Subcutaneous adipose tissue (tissue), 4 donors: ENCODE data around the gene CAMTA1. TPM values are rescaled to one million over a fixed set of nuclear protein-coding genes. Genes with fewer than 3 reads are reported as not detected.

Experiments
- CTCF ChIP-seq: fragments of 450-650 bp; IDR thresholded peaks from one replicate; pipeline ENCODE4 v1.5.1; 2016; ENCODE audit warnings: low read depth, mild to moderate bottlenecking, control low read depth, antibody characterized with exemption, moderate library complexity
- total RNA-seq, 4 donors: library from RNA; depleted of rRNA; stranded (reverse); fragments of >200 nt; gene quantifications; one replicate each; pipeline ENCODE4 v1.1.0, GENCODE V29; 2016

The CAMTA1 gene
- total RNA-seq, 4 donors from 2014 or later: 58.6 to 82.5 (median 78.0) TPM

DNA sequence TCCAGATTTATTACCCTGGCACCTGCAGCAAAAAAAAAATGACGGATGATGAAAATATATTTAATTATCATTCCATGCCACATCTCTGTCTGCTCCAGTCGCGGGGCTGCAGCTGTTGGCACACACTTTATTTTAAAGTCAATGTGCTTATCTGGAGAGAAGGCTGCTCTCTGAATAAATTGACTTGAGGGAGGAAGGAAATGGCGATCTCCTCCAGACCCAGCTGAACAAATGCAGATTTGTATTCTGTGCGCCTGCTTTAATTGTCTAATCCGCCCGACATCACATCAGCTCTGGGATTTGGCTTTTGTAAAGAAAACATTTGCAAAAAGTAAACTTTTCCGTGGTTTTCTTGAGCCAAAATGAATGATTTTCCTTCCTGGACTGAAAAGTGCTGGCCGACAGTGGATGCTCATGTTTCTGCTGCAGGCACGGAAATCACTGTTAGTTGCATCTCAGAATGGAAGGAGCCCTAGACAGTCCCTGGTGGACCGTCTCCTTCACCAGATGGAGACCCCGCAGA, 150.2 kb downstream of the CAMTA1 start:
- TF ChIP-seq CTCF: no peak

GRCh38 chr1:6935911-6936690, 150.8 kb downstream of the CAMTA1 start:
- TF ChIP-seq CTCF: no peak

DNA sequence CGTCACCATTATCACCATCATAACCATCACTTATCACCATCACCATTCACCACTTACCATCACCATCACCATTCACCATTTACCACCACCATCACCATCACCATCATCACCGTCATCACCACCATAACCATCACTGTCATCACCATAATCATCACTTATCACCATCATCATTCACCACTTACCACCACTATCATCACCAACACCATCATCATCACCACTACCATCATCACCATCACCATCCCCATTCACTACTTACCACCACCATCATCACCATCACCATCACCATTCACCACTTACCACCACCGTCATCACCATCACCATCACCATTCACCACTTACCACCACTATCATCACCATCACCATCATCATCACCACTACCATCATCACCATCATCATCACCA, 151.8 kb downstream of the CAMTA1 start:
- no peak for TF ChIP-seq CTCF

DNA sequence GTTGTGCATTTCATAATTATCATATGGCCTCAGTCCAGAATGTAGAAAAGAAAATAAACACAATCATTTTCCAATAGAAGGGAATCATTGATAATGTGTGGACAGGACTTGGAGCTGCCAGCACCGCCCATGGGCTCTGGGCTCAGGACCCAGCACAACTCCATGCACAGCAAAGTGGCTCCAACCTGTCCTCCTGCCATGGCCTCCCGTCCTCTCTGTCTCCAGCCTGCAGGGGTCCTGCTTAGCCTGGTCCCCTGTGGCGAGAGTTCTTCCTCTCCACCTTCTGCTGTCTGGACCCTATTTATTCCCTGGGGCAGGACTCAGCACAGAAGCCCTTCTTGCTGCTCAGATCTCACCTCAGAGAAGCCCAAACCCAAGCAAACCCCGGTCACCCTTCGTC, 154.1 kb downstream of the CAMTA1 start:
- TF ChIP-seq CTCF: no peak

DNA sequence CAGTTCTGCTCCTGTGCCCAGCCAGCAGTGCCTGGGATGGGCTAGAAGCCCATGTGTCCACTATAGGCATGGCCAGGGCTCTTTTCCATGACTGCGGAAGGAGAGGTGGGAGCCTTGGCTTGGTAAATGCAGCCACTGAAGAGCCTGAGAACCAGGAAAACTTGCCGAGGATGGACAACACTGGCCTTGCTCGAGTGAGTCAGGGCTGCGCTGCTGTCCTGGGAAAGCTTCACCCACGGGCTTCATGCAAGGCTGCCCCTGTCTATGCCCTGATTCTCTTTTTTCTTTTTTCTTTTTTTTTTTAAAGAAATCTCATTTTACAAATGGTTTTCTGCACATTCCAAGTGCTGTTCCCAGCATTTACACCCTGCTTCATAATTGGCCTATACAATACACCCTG, 156.5 kb downstream of the CAMTA1 start:
- no peak for TF ChIP-seq CTCF

GRCh38 chr1:6942990-6943389, 157.7 kb downstream of the CAMTA1 start:
- TF ChIP-seq CTCF: no peak

- no peak for TF ChIP-seq CTCF
These were observed 159.2 kb downstream of the CAMTA1 start for GRCh38 chr1:6944434-6944833.
